HCT116 (cell line): ENCODE data around the gene SEMA4C. TPM values are rescaled to one million over a fixed set of nuclear protein-coding genes. Genes with fewer than 3 reads are reported as not detected.
A peak's percentile ranks its signal among the peaks of the same experiment; 100 is the strongest.

Experiments
- ATAC-seq: fragments of 200-7000 bp; cut with Tn5 transposase; 2 replicates; pipeline ENCODE4 v1.9.1; 2020; ENCODE audit warnings: mild to moderate bottlenecking, moderate library complexity
- BruUV-seq: library from RNA; stranded (reverse); fragments of 400-500 nt; replicated peaks from 2 replicates; lab custom pipeline; 2021; lab: Mats Ljungman, UMichigan
- CTCF ChIA-PET: fragments of 300-600 bp; sonication (Branson Sonifier 250); formaldehyde crosslinking; loops from one replicate; lab custom pipeline; 2021; ENCODE audit warnings: antibody characterized with exemption; lab: Charles Lee
- POLR2A ChIA-PET: fragments of 300-600, 350-600 bp; sonication (Branson Sonifier 250); formaldehyde crosslinking; loops from one replicate; lab custom pipeline; 2021; ENCODE audit warnings: antibody characterized with exemption; lab: Charles Lee
- RAD21 ChIA-PET, 2 experiments: fragments of 300-600 bp; sonication (Branson Sonifier 250); formaldehyde crosslinking; loops; one replicate each; lab custom pipeline; 2023; ENCODE audit warnings: low total read pairs in 2 of 2; ENCODE audit not compliant: uncharacterized antibody in 2 of 2, unreplicated experiment in 2 of 2, low non-redundant PET in 1 of 2; lab: Charles Lee
- DNase-seq: peaks from one replicate; pipeline ENCODE4 v3.0.0-alpha.2; 2010; ENCODE audit warnings: low read depth, low spot score
- H2AFZ ChIP-seq: fragments of 200-600 bp; shearing (Covaris generic), sonication (generic); 2 replicates; pipeline ENCODE4 v1.6.1; 2017; ENCODE audit warnings: low read depth, mixed run types, mixed read lengths, antibody characterized with exemption, low read length; ENCODE audit not compliant: poor library complexity, severe bottlenecking
- H3K27ac ChIP-seq: 2 replicates; pipeline ENCODE4 v1.5.1; 2012; ENCODE audit warnings: low read depth, low read length
- H3K27me3 ChIP-seq: fragments of 200-600 bp; sonication (generic); 2 replicates; pipeline ENCODE4 v1.6.1; 2016; ENCODE audit warnings: mixed run types, low read length, mixed read lengths; ENCODE audit not compliant: insufficient read depth
- H3K36me3 ChIP-seq, 2 experiments: fragments of 200-500 bp in 1 of 2; fragments of 200-600 bp in 1 of 2; sonication (Bioruptor generic) in 1 of 2; sonication (generic) in 1 of 2; 2 replicates each; pipeline versions ENCODE4 v1.5.1 to v1.6.1; 2014 to 2016; ENCODE audit warnings: low read length in 2 of 2, inconsistent platforms in 1 of 2, mixed read lengths in 1 of 2, mixed run types in 1 of 2; ENCODE audit not compliant: insufficient read depth in 2 of 2, control insufficient read depth in 1 of 2
- H3K4me1 ChIP-seq, 2 experiments: fragments of 200-600 bp in 1 of 2; sonication (generic) in 1 of 2; 2 replicates each; pipeline versions ENCODE4 v1.5.1 to v1.6.1; 2012 to 2017; ENCODE audit warnings: low read length in 2 of 2, inconsistent platforms in 1 of 2, mild to moderate bottlenecking in 1 of 2, mixed read lengths in 1 of 2, mixed run types in 1 of 2, moderate library complexity in 1 of 2; ENCODE audit not compliant: insufficient read depth in 2 of 2, control insufficient read depth in 1 of 2
- H3K4me2 ChIP-seq: fragments of 200-600 bp; sonication (generic); 2 replicates; pipeline ENCODE4 v1.6.1; 2017; ENCODE audit warnings: mixed run types, low read length, mixed read lengths
- H3K4me3 ChIP-seq, 2 experiments: fragments of 200-600 bp in 1 of 2; sonication (generic) in 1 of 2; replicated peaks in 1 of 2; 2 replicates each; pipeline ENCODE4 v1.5.1; 2011 to 2016; ENCODE audit warnings: low read length in 2 of 2, control low read depth in 1 of 2, low read depth in 1 of 2, mild to moderate bottlenecking in 1 of 2, mixed read lengths in 1 of 2, mixed run types in 1 of 2
- H3K79me2 ChIP-seq: fragments of 200-600 bp; sonication (generic); 2 replicates; pipeline ENCODE4 v1.6.1; 2017; ENCODE audit warnings: mild to moderate bottlenecking, mixed run types, low read length, moderate library complexity, mixed read lengths; ENCODE audit not compliant: insufficient read depth
- H3K9ac ChIP-seq: fragments of 200-600 bp; sonication (generic); 2 replicates; pipeline ENCODE4 v1.6.1; 2016; ENCODE audit warnings: low read length, mixed read lengths
- H3K9me2 ChIP-seq: fragments of 200-600 bp; sonication (generic), shearing (Covaris generic); 2 replicates; pipeline ENCODE4 v1.6.1; 2017; ENCODE audit warnings: mixed run types, mild to moderate bottlenecking, moderate library complexity; ENCODE audit not compliant: insufficient read depth
- H3K9me3 ChIP-seq, 2 experiments: fragments of 200-500 bp in 1 of 2; fragments of 200-600 bp in 1 of 2; sonication (Bioruptor generic) in 1 of 2; sonication (generic) in 1 of 2; 2 replicates each; pipeline ENCODE4 v1.6.1; 2014 to 2017; ENCODE audit warnings: low read length in 2 of 2, mixed read lengths in 2 of 2, inconsistent platforms in 1 of 2, low read depth in 1 of 2, mild to moderate bottlenecking in 1 of 2, mixed run types in 1 of 2, moderate library complexity in 1 of 2; ENCODE audit not compliant: control insufficient read depth in 1 of 2, insufficient read depth in 1 of 2
- H4K20me1 ChIP-seq: fragments of 200-600 bp; sonication (generic), shearing (Covaris generic); 2 replicates; pipeline ENCODE4 v1.6.1; 2017; ENCODE audit warnings: mixed run types, mild to moderate bottlenecking, moderate library complexity; ENCODE audit not compliant: insufficient read depth
- ATF3 ChIP-seq: IDR thresholded peaks from 2 replicates; pipeline ENCODE4 v1.6.1; 2012
- CBX3 ChIP-seq: IDR thresholded peaks from 2 replicates; pipeline ENCODE4 v1.6.1; 2012; ENCODE audit warnings: low read depth
- CEBPB ChIP-seq: IDR thresholded peaks from 2 replicates; pipeline ENCODE4 v1.6.1; 2012; ENCODE audit warnings: low read depth
- JUND ChIP-seq: IDR thresholded peaks from 2 replicates; pipeline ENCODE4 v1.6.1; 2012
- MAX ChIP-seq: IDR thresholded peaks from 2 replicates; pipeline ENCODE4 v1.6.1; 2012
- POLR2A ChIP-seq: IDR thresholded peaks from 2 replicates; pipeline ENCODE4 v1.7.0; 2011; ENCODE audit warnings: borderline replicate concordance; ENCODE audit not compliant: insufficient read depth, insufficient read length; ENCODE audit errors: extremely low read depth
- REST ChIP-seq: IDR thresholded peaks from 2 replicates; pipeline ENCODE4 v1.6.1; 2012; ENCODE audit warnings: low read depth
- SP1 ChIP-seq: IDR thresholded peaks from 2 replicates; pipeline ENCODE4 v1.6.1; 2012; ENCODE audit warnings: low read depth
- TCF7L2 ChIP-seq: IDR thresholded peaks from 2 replicates; pipeline ENCODE4 v1.7.0; 2011; ENCODE audit warnings: borderline replicate concordance, inconsistent platforms; ENCODE audit not compliant: insufficient read depth, insufficient read length; ENCODE audit errors: extremely low read depth
- intact Hi-C: fragments of 100-400 bp; cut with micrococcal nuclease; formaldehyde crosslinking; loops from 2 replicates; pipeline ENCODE4 v1.10.0; 2022
- total RNA-seq: library from RNA; stranded (reverse); gene quantifications from one replicate; pipeline ENCODE4 v1.2.1, GENCODE V29; 2021; ENCODE audit not compliant: unreplicated experiment

SEMA4C gene
- total RNA-seq, 1 experiment from 2014 or later, result 25.4 TPM

DNA sequence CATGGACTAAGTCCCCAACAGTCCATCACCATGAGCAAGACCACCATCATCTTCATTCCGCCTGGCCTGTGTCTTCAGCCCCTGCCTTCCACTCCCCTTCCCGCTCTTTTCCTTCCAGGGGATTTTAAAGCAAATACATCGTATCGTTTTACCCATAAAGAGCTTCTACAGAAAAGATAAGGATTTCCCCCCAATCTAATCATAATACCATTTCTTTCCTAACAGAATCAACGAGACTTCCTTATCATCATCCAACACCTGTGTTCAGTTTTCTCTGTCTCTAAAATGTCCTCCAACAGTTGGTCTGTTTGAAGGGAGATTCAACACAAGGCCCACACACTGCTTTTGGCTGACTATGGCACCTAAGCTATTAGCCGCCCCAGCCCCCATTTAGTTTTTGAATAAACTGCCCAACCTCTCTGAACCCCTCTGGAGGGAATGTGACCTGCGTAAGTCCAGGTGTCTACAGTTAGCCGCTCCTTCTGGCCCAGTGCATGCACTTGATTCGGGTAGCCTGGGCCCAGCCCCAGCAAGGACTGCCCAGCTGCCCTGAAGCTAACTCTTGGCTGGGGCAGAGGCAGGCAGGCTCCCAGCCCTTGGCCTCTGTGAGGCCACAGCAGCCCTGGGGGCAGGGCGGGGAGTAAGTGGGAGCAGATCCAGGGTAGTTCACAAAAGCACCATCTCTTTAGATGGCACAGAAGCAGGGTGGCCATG, 25.3 kb upstream of the SEMA4C start:
- H3K4me2 ChIP-seq, result peak overlapping the region; percentile 32; the same call in 1 of the 2 replicates
- no peaks in the 10 kb centered on the region for H3K9me2 ChIP-seq
- ChIA-PET CTCF (no interaction called here), RAD21 (no interaction called here), POLR2A (no interaction called here)
- TF ChIP-seq JUND, result no peak
- no peak for TF ChIP-seq CBX3
- TF ChIP-seq TCF7L2, result no peak
- no peak for TF ChIP-seq REST
- no peak overlapping the region; the same call in 1 of the 2 replicates for H3K27ac ChIP-seq
- H3K27me3 ChIP-seq, result no peaks in the 10 kb centered on the region
- DNase-seq (no peak), ATAC-seq (peak; percentile 49)
- no peaks in the 10 kb centered on the region for H3K36me3 ChIP-seq
- H4K20me1 ChIP-seq, result no peaks in the 10 kb centered on the region
- intact Hi-C loops, result no loop called here
- H3K4me3 ChIP-seq, result no peak overlapping the region
- no TSS peak for BruUV-seq
- H3K79me2 ChIP-seq, result no peaks in the 10 kb centered on the region
- H3K9ac ChIP-seq, result no peak overlapping the region
- peaks cover 13 to 23% of the 10 kb centered on the region in 2 experiments; a peak in 3 of 4 replicates for H3K4me1 ChIP-seq
- no peak overlapping the region for H2AFZ ChIP-seq
- no peaks in the 10 kb centered on the region for H3K9me3 ChIP-seq

DNA sequence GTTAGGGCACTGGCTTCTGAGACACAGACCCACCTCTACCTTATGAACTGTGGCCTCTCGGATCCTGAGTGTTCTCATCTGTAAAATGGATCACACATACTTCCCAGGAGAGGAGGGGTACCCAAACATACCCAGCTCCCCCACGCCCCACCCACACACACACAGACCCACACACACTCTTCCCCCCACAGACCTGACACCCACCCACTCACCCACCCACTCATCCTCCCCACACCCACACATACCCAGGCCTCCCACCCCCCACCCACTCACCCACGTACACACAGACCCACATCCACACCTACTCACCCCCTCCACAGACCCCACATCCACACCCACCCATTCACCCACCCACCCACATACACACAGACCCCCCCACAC, 24.3 kb upstream of the SEMA4C start:
- intact Hi-C loops, result no loop called here
- RAD21 ChIA-PET, result no interaction called here

More for the DNA sequence above, 24.3 kb upstream of the SEMA4C start:
- no peak for TF ChIP-seq POLR2A
- TF ChIP-seq ATF3, result no peak
- TF ChIP-seq MAX, result no peak
- TF ChIP-seq SP1, result no peak
- no peak for TF ChIP-seq CEBPB
- TF ChIP-seq, all 23 proteins: peak for 0
- Histone ChIP-seq H3K9ac (no peak overlapping the region), H3K4me1 (peaks cover 13 to 23% of the 10 kb centered on the region in 2 experiments; a peak in 3 of 4 replicates), H3K36me3 (no peaks in the 10 kb centered on the region), H3K27ac (no peak overlapping the region), H3K4me2 (no peak overlapping the region), H3K27me3 (no peaks in the 10 kb centered on the region), H3K79me2 (no peaks in the 10 kb centered on the region), H3K4me3 (no peak overlapping the region), H2AFZ (no peak overlapping the region), H4K20me1 (no peaks in the 10 kb centered on the region), H3K9me2 (no peaks in the 10 kb centered on the region), H3K9me3 (no peaks in the 10 kb centered on the region)
- DNase-seq (no peak), ATAC-seq (no peak)
- no TSS peak for BruUV-seq
- ChIA-PET POLR2A (no interaction called here), CTCF (no interaction called here)
